ENCODE data around the gene PIWIL4. TPM values are rescaled to one million over a fixed set of nuclear protein-coding genes. Genes with fewer than 3 reads are reported as not detected.
A peak's percentile ranks its signal among the peaks of the same experiment; 100 is the strongest.

PIWIL4 gene
- total and polyA plus RNA-seq, 9 of the 15 experiments (the other 6 are each of a cell fraction or from before 2014, with no cell fraction given): 6.3 to 17.0 (median 10.8) TPM

GRCh38 chr11:94567181-94567670, at the start of gene PIWIL4 (continued):
- TF ChIP-seq CLOCK (CRISPR knock-in tag; IDR thresholded peaks at IDR 0.05; ENCODE audit: borderline replicate concordance) (0 out of 2 replicates have a peak, but pooled peaks have one; percentile 57), ATF6 (CRISPR knock-in tag; IDR thresholded peaks at IDR 0.05) (no peak), NFRKB (IDR thresholded peaks at IDR 0.05; ENCODE audit: low read depth) (0 out of 2 replicates have a peak, but pooled peaks have one; percentile 34), ZNF143 (CRISPR knock-in tag; IDR thresholded peaks at IDR 0.05) (no peak), ZNF699 (CRISPR knock-in tag; IDR thresholded peaks at IDR 0.05; ENCODE audit: insufficient replicate concordance) (no peak), ZFP1 (CRISPR knock-in tag; IDR thresholded peaks at IDR 0.05) (no peak), TRIM25 (IDR thresholded peaks at IDR 0.05; ENCODE audit: borderline replicate concordance) (no peak), ZNF717 (CRISPR knock-in tag; IDR thresholded peaks at IDR 0.05) (no peak), ZNF696 (CRISPR knock-in tag; conservative IDR thresholded peaks at IDR 0.05) (no peak), PTBP1 (IDR thresholded peaks at IDR 0.05; ENCODE audit: low read depth, low read length) (no peak), ZC3H8 (IDR thresholded peaks at IDR 0.05) (no peak), ZNF24 (IDR thresholded peaks at IDR 0.05) (no peak), SMAD4 (CRISPR knock-in tag; conservative IDR thresholded peaks at IDR 0.05) (peak; percentile 69), ZBTB43 (CRISPR knock-in tag; IDR thresholded peaks at IDR 0.05) (no peak), TCF15 (CRISPR knock-in tag; IDR thresholded peaks at IDR 0.05) (no peak), PHF20 (IDR thresholded peaks at IDR 0.05; ENCODE audit: partially characterized antibody) (no peak), HOXB6 (CRISPR knock-in tag; IDR thresholded peaks at IDR 0.05; ENCODE audit: borderline replicate concordance) (no peak)
